ENCODE results near the gene PCSK4.

- TF ChIP-seq CTCF (conservative IDR thresholded peaks at IDR 0.05) (no peak), ZFX (IDR thresholded peaks at IDR 0.05) (no peak)
Measured at GRCh38 chr19:1487576-1488281, 2.4 kb downstream of the PCSK4 start.

Data from C4-2B (cell line).